ENCODE data around the gene FANCD2OS.
"Not testable (repeated sequence)": the region's sequence is repeated elsewhere in the genome, so short reads cannot be mapped to it uniquely, and the experiment has no call there.

Gene FANCD2OS

DNA sequence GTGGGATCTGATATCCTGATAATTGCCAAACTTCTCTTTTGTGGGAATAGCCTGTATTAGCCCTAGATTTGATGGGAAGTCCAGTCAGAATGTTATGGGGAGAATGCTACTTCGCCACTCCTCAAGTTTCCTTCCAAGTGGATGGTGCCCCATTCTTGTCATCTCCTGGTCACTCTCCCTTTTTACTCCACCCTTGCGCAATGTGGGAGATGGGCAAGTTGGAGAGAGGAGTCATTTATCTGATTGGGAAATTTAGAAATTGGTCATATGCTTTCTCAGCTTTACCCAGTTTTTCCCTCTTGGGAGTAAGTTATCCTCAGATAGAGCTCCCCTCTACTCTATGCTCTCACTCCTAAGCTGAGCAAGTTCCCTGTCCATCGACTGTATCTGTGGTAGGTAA is 14.4 kb downstream of the FANCD2OS start:
- DNase-seq (ENCODE audit: low read depth in 2 of 2) = no peak

GRCh38 chr3:10091387-10091786 is 16.7 kb downstream of the FANCD2OS start:
- DNase-seq (ENCODE audit: low read depth in 2 of 2) = not testable (repeated sequence)

DNA sequence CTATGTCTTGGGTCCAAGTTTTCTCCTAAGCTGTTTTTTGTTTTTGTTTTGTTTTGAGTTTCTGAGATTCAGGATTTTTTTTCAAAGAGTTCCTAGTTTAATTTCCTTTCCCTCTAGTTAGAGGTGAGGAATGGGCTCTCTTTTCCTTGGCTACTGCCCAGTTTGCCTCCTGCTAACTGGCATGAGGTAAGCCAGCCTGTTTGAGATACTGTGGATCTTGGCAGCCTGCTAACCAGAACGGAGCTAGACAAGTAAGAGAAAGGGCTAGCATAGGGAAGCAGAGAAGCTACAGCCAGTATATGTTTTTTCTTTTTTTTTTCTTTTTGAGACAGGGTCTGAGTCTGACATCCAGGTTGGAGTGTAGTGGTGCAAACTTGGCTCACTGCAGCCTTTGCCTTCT is 17.3 kb downstream of the FANCD2OS start:
- DNase-seq (ENCODE audit: low read depth in 2 of 2) = not testable (repeated sequence)

DNA sequence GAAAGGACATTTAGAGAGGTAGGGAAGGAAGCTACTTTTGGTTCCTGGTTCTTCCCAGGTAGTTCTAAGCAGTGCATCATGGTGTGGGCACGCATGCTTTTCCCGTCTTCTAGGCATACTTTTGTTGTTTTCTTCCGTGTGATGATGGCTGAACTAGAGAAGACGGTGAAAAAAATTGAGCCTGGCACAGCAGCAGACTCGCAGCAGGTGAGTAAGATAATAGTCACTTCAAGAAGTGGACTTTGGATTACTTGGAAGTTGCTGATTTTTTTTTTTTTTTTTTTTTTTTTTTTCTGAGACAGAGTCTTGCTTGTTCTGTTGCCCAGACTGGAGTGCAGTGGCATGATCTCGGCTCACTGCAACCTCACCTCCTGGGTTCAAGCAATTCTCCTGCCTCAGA is 17.9 kb downstream of the FANCD2OS start:
- DNase-seq (ENCODE audit: low read depth in 2 of 2) = no peak

DNA sequence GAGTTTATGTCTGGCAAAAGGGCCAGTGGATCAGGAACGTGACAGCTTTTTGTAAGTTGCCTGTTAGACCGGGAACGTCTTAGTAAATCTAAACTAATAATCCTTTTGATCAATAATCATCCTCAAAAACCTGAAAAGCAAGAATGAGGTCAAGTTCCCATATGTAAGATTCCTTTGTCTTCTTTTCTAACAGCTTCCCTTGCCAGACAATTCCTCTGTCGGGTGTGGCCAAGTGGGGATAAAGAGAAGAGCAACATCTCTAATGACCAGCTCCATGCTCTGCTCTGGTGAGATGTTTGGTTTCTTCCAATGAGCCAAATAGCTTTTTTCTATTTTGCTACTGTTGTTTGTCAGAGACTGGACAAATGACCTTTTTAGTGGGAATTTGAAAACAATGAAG is 19.8 kb downstream of the FANCD2OS start:
- DNase-seq (ENCODE audit: low read depth in 2 of 2) = no peak

DNA sequence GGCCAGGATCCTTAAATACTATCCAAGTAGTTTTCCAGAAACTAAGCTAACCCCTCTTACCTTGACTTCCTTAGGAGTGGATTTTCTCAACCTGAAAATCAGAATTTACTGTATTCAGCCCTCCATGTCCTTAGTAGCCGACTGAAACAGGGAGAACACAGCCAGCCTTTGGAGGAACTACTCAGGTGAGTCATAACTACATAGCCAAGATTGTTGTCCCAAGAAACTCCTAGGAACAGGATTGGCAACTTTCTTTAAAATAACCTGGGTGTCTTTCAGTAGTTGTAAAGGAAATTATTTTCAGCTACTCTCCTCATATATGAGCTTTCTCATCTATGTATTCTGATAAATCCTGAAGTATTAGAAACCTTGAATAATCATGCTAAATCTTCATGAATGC is 22.3 kb downstream of the FANCD2OS start:
- no peak for DNase-seq (ENCODE audit: low read depth in 2 of 2)

- DNase-seq (ENCODE audit: low read depth in 2 of 2) = no peak
Observed at GRCh38 chr3:10081871-10082270, 26.2 kb downstream of the FANCD2OS start.

DNA sequence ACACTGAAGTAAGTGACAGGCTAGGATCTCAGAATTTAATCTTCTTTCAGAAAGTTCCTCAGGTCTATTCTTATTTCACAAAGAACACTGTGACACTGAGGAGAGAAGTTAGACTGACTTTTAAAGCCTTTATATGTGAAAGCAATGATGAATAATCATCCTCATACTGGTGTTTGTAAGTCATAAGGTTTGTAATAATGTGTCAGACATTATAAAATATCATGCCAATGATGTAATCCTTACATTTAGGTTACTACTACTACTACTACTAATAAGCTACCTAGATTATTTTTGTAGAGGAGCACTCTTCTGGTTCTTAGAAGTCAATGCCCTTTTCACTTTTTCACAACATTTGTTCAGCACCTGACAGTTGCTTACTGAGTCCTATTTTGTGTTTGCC is 33.4 kb downstream of the FANCD2OS start:
- no peak for DNase-seq (ENCODE audit: low read depth in 2 of 2)

DNA sequence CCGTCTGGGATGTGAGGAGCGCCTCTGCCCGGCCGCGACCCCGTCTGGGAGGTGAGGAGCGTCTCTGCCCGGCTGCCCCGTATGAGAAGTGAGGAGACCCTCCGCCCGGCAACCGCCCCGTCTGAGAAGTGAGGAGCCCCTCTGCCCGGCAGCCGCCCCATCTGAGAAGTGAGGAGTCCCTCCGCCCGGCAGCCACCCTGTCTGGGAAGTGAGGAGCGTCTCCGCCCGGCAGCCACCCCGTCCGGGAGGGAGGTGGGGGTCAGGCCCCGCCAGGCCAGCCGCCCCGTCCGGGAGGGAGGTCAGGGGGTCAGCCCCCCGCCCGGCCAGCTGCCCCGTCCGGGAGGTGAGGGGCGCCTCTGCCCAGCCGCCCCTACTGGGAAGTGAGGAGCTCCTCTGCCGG is 38.0 kb downstream of the FANCD2OS start:
- DNase-seq (ENCODE audit: low read depth in 2 of 2) = not testable (repeated sequence)

DNA sequence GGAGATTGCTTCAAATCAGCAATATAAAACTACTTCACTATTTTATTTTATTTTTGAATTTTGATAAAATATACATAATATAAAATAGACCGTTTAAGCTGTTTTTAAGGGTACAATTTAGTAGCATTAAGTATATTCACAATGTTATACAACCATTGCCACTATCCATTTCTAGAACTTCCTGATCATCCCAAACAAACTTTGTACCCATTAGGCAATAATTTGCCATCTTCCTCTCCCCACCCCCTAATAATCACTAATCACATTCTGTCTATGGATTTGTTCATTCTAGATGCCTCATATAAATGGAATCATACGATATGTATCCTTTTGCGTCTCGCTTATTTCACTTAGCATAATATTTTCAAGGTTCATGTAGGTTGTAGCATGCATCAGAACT is 53.0 kb downstream of the FANCD2OS start:
- DNase-seq (ENCODE audit: low read depth in 2 of 2) = no peak

Data from stimulated activated CD4-positive, alpha-beta T cell treated with anti-CD3 and anti-CD28 coated beads, Interleukin-4, amount 100 ng/mL, for 48 hours (primary cell).